Frontal cortex (tissue), 4 donors: ENCODE data around the gene LANCL1. TPM values are rescaled to one million over a fixed set of nuclear protein-coding genes. Genes with fewer than 3 reads are reported as not detected.
A peak's percentile ranks its signal among the peaks of the same experiment; 100 is the strongest.

Source experiments
- DNase-seq, 2 donors: peaks; one replicate each; pipeline ENCODE4 v3.0.0; 2012; ENCODE audit warnings: low spot score in 2 of 2
- FAIRE-seq: peaks from 2 replicates; lab custom pipeline; 2012; peaks lifted over from hg19 to GRCh38; lab: Jason Lieb, UNC
- total RNA-seq: library from RNA; depleted of rRNA; stranded (reverse); fragments of >200 nt; gene quantifications from one replicate; pipeline ENCODE4 v1.2.3, GENCODE V29; 2014
- donor health status: control.
- donor health status: control.
- donor health status: control.

LANCL1 gene
- total RNA-seq, 1 donor from 2014 or later: 68.1 TPM

DNA sequence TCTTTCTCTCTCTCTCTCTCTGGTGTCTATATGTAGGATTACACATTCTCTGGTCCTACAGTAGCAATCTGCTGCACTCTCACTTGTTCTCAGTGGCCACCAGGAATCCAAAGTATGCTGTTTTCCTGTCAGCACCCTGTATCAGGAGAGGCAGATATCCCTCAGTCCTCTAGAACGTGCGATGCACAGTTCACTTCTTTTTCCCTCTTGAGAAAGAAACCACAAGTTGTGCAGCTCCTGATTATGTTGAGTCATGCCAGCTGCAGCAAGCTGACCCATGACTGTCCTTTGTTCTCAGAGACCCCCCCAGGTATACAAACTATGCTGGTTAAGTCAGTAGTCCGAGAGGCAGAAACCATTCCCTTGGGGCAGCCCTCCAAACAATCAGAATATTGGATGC, 54.6 kb downstream of the LANCL1 start:
- FAIRE-seq: no peak
- DNase-seq: no peak

DNA sequence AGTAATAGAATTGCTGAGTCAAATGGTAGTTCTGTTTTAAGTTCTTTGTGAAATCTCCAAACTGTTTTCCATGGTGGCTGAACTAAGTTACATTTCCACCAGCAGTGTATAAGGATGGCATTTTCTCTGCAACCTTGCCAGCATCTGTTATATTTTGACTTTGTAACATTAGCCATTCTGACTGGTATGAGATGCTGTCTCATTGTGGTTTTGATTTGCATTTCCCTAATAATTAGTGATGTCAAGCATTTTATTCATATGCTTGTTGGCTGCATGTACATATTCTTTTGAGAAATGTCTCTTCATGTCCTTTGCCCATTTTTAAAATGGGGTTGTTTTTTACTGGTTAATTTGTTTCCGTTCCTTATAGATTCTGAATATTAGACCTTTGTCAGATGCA, 63.9 kb downstream of the LANCL1 start:
- no peak for DNase-seq
- no peak for FAIRE-seq

DNA sequence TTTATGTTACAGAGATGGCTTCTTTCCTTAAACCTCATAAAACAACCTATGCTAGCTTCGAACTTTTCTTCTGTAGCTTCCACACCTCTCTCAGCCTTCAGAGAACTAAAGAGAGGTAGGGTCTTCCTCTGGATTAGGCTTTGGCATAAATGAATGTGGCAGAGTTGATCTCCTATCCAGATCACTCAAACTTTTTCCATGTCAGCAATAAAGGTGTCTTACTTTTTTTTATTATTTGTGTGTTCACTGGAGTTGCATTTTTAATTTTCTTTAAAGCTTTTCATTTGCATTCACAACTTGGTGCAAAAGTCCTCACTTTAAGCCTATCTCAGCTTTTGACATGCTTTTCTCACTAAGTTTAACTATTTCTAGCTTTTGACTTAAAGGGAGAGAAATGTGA, 66.0 kb downstream of the LANCL1 start:
- FAIRE-seq: no peak
- no peak for DNase-seq

DNA sequence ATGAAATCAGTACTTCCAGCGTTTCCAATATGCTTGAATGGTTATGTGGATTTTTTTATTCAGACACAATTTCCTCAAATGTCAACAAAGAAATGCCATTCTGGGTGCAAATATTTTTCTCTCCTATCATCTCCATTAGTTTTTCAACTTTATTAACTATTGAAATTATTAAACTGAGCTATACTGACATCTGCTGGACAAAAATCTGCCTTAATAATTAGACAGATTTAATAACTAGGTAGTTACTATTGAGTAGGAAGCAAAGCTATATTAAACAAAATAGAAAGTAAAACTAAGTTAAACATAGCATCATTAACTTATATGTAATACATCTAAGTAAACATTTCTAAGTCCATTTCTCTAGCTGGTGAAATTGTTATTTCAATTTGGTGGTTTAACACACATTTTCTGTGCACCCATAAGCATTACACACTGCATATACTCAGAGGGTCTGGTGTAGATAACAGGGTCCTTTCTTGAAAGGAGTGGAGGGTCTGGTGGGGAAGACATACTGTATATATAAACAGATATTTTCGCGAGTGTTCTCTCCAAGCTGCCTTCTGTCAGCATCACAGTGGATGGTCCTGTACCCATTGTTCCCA, 77.0 kb downstream of the LANCL1 start:
- FAIRE-seq: peak; percentile 91
- DNase-seq: no peak

DNA sequence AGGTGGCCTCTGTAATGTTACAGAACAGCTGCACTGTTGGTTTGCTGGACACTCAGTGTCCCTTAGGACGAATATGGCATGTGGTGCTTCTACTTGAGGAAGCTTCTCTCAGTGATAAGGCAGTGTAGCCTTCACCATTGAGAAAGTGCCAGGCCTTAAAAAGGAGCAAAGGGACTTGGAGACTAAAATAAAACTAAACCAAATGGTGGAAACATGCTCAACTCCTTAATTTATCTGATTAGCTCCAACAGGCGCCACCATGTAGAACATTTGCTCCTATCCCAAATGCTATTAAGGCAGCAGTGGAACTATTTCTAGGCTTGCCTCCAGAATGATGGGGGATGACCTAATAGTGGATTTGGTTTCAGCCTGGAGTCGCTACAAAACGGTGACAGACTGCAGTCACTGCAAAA, 84.1 kb downstream of the LANCL1 start:
- FAIRE-seq (no peak), DNase-seq (no peak)

DNA sequence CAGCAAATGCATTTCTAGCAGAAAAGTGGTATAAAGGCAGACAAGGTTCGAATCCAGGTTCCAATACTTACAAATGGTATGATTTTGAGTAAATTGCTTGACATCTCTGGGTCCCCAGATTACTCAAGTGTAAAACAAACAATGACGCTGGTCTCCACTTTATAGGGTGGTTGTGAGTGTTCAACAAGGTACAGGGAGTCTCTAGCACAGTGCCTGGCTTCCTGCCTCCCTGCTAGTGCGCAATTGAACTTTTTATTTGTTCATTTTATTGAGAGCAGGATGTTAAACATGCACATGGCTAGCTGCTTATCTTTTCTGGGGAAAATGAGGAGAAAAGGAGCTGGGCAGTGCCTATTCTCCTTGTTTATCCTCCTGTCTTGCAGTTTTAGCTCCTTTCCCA, 86.7 kb downstream of the LANCL1 start:
- no peak for FAIRE-seq
- no peak for DNase-seq

DNA sequence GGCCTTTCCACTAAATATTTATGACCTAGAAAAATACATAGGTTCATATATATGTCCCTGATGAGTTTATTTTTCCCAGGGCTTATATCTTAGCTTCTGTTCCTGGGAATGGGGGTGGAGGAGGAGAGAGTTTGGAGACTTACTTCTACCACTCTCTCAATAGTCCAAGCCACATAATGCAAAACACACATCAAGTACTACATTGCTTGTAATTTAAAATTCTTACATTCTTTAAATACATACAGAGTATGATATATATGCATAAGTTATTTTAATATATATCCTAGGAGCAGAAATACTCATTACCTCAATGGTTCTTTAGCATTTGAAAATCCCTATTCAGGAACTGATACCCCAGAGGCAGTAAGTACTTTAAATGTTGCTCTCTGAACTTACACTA, 88.4 kb downstream of the LANCL1 start:
- FAIRE-seq (no peak), DNase-seq (no peak)

DNA sequence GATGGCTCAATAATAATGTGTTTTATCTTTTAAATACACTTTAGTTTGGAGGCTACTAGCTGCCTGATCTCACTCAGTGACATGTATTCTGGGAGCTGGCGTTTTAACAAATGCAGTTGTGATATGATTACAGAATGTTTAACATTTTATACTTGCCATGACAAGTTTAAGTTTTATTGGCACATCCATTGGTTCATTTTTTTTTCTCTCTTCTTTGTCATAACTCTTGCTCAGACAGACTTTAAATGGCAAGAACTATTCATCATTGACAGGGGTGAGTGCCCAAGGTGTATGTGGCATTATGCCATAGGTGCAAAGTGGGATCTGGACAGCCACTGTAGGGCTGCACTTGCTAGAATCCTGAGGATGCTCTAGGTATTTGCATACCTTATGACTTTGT, 89.5 kb downstream of the LANCL1 start:
- FAIRE-seq: no peak
- DNase-seq: no peak

Other genes starting within 250 kb of the LANCL1 start
- gene MYL1, start 161.6 kb downstream of the LANCL1 start, total RNA-seq: not detected
- 2.9 TPM for gene CPS1, start 79.8 kb upstream of the LANCL1 start, total RNA-seq